ENCODE measurements around the gene WNT6.

WNT6 gene

DNA sequence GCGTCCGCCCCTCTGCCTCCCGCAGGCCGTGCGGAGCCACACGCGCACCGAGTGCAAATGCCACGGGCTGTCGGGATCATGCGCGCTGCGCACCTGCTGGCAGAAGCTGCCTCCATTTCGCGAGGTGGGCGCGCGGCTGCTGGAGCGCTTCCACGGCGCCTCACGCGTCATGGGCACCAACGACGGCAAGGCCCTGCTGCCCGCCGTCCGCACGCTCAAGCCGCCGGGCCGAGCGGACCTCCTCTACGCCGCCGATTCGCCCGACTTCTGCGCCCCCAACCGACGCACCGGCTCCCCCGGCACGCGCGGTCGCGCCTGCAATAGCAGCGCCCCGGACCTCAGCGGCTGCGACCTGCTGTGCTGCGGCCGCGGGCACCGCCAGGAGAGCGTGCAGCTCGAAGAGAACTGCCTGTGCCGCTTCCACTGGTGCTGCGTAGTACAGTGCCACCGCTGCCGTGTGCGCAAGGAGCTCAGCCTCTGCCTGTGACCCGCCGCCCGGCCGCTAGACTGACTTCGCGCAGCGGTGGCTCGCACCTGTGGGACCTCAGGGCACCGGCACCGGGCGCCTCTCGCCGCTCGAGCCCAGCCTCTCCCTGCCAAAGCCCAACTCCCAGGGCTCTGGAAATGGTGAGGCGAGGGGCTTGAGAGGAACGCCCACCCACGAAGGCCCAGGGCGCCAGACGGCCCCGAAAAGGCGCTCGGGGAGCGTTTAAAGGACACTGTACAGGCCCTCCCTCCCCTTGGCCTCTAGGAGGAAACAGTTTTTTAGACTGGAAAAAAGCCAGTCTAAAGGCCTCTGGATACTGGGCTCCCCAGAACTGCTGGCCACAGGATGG, 14.0 kb downstream of the WNT6 start:
- Mint-ChIP-seq H3K27ac (no peak overlapping the region), H3K4me3 (no peak overlapping the region), H3K9me3 (no peaks in the 10 kb centered on the region), H3K27me3 (ENCODE audit: low read depth) (peaks cover 81% of the 10 kb centered on the region), H3K4me1 (ENCODE audit: low read depth) (peaks cover 7% of the 10 kb centered on the region), H3K36me3 (ENCODE audit: low read depth) (no peaks in the 10 kb centered on the region)

DNA sequence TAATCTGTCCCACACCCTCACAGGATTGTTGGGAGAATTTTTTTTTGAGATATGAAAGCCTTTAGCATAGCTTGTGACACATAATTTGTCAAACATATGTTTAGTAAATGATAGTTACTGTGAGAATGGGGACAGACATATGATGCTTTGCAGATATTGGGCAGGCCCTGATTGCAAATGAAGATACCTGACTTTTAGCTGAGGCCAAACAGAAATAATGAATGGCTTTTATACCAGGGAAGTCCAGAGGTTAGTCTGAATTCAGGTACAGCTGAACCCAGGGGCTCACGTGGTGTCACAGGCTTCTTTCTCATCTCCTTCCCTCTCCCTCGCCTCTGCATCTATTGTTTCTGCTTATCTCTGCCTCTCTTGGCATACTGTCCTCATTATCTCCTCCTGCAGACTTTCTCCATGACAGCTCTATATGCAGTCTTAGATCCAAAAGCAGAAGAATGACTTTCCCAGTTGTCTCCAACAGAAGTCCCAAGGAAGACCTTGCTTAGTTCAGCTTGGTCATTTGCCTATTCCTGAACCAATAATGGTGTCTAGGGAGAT, 16.2 kb downstream of the WNT6 start:
- Mint-ChIP-seq H3K27ac (no peak overlapping the region), H3K36me3 (ENCODE audit: low read depth) (no peaks in the 10 kb centered on the region), H3K27me3 (ENCODE audit: low read depth) (peaks cover 75% of the 10 kb centered on the region), H3K4me3 (no peak overlapping the region), H3K9me3 (no peaks in the 10 kb centered on the region), H3K4me1 (ENCODE audit: low read depth) (peaks cover 17% of the 10 kb centered on the region)

DNA sequence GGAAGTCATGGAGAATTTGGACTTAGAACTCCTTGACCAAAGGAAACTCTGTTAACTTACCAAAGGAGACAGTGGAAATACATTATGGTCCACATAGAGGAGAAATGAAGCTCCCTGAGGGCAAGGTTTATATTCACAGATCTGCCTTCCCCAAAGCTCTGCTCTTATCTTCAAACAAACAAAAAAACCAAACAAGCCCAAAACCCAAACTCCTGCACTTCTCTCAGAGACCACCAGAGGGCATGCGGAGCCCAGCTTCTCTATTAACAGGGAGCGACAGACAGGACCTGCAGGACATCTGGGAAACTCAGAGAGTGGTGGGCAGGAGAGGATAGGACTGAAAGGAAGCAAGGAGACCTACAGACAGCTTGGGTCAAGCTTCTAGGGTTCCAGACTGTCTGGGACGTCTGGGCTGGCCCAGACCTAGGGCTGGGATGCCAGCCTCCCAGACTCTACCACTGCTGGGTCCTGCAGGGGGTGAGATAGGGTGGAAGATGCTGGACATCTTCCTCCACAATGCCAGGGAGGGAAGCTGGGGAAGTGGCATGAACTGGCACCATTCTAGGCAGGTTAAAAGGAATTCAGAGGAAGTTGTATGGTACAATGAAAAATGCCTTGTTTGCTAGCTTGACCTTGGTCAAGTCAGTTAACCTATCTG, 17.1 kb downstream of the WNT6 start:
- H3K36me3 Mint-ChIP-seq (ENCODE audit: low read depth): no peaks in the 10 kb centered on the region
- H3K27me3 Mint-ChIP-seq (ENCODE audit: low read depth): peaks cover 80% of the 10 kb centered on the region
- no peak overlapping the region for H3K4me3 Mint-ChIP-seq
- no peaks in the 10 kb centered on the region for H3K9me3 Mint-ChIP-seq
- H3K27ac Mint-ChIP-seq: no peak overlapping the region
- H3K4me1 Mint-ChIP-seq (ENCODE audit: low read depth): peaks cover 18% of the 10 kb centered on the region

DNA sequence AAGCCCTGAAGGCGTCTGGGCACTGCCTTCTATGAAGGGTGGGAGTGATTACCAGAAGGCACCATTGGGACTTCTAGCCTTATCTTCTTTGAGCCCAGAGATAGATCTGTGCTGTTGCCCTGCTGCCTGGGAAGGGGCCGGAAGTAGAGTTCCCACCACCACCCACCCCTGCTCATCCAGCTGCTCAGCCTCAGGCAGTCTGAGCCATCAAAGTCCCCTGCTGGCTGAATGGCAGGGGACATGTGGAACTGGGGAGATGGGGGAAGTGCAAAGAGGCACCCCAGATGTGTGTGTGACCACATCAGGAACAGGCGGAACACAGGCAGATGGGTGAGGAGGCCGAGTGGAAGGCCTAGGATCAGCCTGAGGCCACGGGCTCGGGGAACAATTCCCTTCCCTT, 17.7 kb downstream of the WNT6 start:
- Mint-ChIP-seq H3K27ac (no peak overlapping the region), H3K36me3 (ENCODE audit: low read depth) (no peaks in the 10 kb centered on the region), H3K4me3 (no peak overlapping the region), H3K4me1 (ENCODE audit: low read depth) (peaks cover 14% of the 10 kb centered on the region), H3K9me3 (no peaks in the 10 kb centered on the region), H3K27me3 (ENCODE audit: low read depth) (peaks cover 80% of the 10 kb centered on the region)

DNA sequence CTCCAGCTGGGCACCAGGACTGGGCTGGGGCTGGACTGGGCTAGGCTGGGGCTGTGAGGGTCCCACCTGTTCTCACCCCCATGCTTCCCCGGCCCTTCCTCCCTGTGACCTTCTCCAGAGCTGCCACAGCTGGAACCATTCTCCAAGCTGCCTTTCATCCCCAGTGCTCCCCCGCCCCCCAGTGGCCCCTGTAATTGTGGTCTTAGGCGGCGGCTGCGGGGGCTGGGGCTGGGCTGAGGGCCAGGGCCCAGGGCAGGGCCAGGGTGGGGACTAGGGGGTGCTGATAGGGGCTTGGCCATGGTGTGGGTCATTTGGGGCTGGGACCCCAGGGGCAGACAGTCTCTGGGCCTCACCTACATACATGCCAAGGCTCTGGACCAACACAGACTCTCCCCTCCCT, 18.3 kb downstream of the WNT6 start:
- H3K4me3 Mint-ChIP-seq: no peak overlapping the region
- no peaks in the 10 kb centered on the region for H3K36me3 Mint-ChIP-seq (ENCODE audit: low read depth)
- H3K9me3 Mint-ChIP-seq: no peaks in the 10 kb centered on the region
- H3K27me3 Mint-ChIP-seq (ENCODE audit: low read depth): peaks cover 80% of the 10 kb centered on the region
- no peak overlapping the region for H3K27ac Mint-ChIP-seq
- H3K4me1 Mint-ChIP-seq (ENCODE audit: low read depth): peaks cover 14% of the 10 kb centered on the region

DNA sequence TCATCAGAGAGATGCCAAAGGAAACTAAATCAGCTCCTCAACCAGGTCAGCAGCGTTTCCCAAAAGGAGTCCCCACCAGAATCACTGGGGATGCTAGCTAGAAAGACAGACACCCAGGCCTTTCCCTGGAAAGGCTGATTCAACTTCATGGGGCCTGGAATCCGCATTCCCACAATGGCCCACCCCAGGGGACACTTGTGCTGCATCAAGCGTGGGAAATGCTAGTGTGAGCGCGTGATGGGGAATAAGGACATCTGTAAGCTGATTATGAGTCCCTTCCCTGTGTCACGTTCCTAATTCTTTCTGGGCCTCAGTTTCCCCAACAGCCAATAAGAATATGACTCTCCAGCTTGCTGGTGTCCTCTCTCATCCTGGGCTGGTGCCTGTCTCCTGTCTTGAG, 18.9 kb downstream of the WNT6 start:
- Mint-ChIP-seq H3K27ac (no peak overlapping the region), H3K27me3 (ENCODE audit: low read depth) (peaks cover 80% of the 10 kb centered on the region), H3K4me3 (no peak overlapping the region), H3K4me1 (ENCODE audit: low read depth) (peaks cover 12% of the 10 kb centered on the region), H3K9me3 (no peaks in the 10 kb centered on the region), H3K36me3 (ENCODE audit: low read depth) (no peaks in the 10 kb centered on the region)

DNA sequence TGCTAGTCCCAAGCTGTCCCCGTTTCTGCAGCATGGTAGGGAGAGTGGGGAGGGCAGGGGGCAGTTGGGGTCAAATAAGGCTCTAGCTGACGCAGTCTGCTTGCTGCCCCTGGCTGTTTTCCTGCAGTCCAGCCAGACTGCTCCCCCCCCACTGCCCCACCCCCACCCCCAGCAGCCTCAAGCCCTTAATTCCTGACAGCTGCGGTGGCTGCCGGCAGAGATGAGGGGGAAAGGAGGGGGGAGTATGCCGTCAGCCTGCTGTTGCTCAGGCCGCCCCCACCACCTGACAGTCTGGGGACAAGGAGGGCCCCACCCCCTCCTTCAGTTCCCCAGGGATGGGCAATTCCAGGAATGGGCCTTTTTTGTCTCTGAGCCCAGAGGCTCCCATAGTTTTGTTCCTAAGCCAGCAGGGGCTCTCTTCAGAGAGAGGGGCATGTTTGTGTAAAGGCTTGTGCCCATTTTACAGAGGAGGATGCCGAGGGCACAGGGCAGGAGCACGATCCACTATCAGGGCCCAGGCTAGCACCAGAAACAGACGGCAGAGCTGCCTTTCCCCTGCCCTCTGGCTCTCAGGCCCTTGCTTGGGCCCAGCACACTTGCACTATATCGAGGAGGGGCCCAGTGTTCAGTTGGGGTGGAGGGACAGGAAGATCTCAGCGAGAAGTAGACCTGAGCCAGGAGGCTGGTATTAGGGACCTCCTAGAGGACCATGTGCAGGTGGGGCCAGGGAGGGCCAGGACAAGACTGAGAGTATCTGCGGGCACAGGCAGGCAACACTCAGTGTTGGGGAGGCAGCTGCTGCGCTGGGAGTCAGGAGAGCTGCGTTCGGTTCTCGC, 19.5 kb downstream of the WNT6 start:
- H3K36me3 Mint-ChIP-seq (ENCODE audit: low read depth): no peaks in the 10 kb centered on the region
- H3K27me3 Mint-ChIP-seq (ENCODE audit: low read depth): peaks cover 80% of the 10 kb centered on the region
- no peak overlapping the region for H3K4me3 Mint-ChIP-seq
- no peak overlapping the region for H3K27ac Mint-ChIP-seq
- no peaks in the 10 kb centered on the region for H3K9me3 Mint-ChIP-seq
- peaks cover 12% of the 10 kb centered on the region for H3K4me1 Mint-ChIP-seq (ENCODE audit: low read depth)

DNA sequence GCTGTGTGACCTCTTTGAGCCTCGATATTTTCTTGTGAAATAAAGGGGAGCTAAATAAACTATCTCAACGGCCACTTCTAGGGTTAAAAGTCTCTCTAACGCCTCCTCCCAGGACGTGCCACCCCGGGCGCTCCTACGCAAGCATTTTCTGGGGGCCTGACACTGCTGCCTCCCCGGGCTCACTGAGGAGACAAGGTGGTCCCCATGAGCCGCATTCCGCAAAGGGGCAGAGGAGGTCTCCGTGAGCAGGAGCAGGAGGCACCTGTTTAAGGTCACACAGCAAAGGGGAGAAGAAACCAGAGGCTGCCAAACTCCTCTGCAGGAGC, 20.1 kb downstream of the WNT6 start:
- peaks cover 12% of the 10 kb centered on the region for H3K4me1 Mint-ChIP-seq (ENCODE audit: low read depth)
- H3K9me3 Mint-ChIP-seq: no peaks in the 10 kb centered on the region
- no peak overlapping the region for H3K27ac Mint-ChIP-seq
- H3K4me3 Mint-ChIP-seq: no peak overlapping the region
- peaks cover 80% of the 10 kb centered on the region for H3K27me3 Mint-ChIP-seq (ENCODE audit: low read depth)
- peaks cover 4% of the 10 kb centered on the region for H3K36me3 Mint-ChIP-seq (ENCODE audit: low read depth)

DNA sequence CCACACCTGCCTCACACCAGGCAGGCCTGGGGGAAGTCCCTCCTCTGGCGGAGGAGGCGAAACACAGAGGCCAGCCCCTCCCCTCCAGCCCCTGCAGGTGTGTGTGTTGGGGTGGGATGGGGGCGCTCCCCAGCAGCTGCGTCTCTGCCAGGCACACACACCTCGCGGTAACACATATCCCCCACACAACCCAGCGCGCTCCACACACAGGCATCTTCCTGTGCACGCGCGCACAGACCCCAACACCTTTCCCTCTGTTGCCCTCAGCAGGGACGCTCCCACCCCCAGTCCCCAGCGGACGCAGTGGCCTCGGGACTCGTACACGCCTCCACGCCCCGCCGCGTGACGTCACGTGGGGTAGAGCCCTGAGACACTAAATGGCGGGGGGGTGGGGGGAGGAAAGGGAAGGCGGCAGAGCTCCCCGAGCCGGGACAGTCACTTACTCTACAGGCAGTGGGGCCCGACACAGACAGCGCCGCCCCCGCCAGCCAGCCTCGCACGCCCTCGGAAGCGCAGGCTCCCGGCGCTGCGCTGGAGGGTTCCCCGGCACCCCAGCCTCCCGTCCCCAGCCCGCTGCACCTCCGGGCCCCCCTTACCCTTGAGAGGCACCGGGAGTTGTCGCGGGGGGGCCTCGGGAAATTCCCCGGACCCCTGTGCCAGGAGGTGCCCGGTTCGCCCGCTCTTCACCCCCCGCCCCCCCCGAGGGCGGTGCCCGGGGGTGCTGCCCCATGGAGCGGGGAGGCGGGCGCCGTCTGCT, 20.7 kb downstream of the WNT6 start, which contains the start of gene WNT10A:
Gene WNT10A (plus strand): TSS at position 751 of the 757 bp plus-strand sequence. CDS start 144 bp downstream, outside the sequence.
- Mint-ChIP-seq H3K27ac (peak within 1 kb of the TSS; percentile 41), H3K9me3 (no peaks in the 10 kb centered on the region), H3K27me3 (ENCODE audit: low read depth) (peaks cover 82% of the 10 kb centered on the region), H3K4me3 (peak within 1 kb of the TSS; percentile 49), H3K4me1 (ENCODE audit: low read depth) (peaks cover 12% of the 10 kb centered on the region), H3K36me3 (ENCODE audit: low read depth) (peaks cover 5% of the 10 kb centered on the region)

DNA sequence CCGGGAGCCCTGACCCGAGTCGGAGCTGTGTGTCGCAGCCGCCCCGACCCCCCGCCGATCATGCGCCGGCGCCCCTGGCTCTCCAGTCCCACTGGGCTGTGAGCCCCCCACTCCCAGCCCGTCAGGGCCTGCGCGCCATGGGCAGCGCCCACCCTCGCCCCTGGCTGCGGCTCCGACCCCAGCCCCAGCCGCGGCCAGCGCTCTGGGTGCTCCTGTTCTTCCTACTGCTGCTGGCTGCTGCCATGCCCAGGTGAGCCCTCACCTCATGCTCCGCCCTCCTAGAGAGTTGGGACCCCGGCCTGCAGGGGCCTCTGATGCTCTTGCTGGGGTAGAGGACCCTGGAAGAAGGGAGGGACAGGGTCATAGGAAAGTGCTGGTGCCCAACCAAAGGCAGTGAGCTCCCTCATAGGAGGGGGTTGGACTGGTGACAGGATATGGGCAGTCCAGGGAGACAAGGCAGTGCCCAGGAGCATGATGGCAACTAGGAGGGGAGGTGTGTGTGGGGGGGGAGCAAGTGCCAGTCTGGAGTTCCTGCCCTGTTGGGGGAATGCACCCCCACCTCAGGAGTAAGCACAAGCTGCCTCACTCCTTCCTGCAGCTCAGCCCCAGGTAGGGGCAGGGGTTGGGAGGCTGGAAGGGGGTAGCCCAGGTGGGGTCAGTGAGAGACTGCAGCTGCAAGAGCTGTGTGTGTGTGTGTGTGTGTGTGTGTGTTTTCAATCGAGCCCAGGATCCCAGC, 21.4 kb downstream of the WNT6 start:
- peaks cover 82% of the 10 kb centered on the region for H3K27me3 Mint-ChIP-seq (ENCODE audit: low read depth)
- peaks cover 5% of the 10 kb centered on the region for H3K36me3 Mint-ChIP-seq (ENCODE audit: low read depth)
- H3K9me3 Mint-ChIP-seq: no peaks in the 10 kb centered on the region
- H3K4me1 Mint-ChIP-seq (ENCODE audit: low read depth): peaks cover 12% of the 10 kb centered on the region
- H3K4me3 Mint-ChIP-seq: no peak overlapping the region
- no peak overlapping the region for H3K27ac Mint-ChIP-seq

DNA sequence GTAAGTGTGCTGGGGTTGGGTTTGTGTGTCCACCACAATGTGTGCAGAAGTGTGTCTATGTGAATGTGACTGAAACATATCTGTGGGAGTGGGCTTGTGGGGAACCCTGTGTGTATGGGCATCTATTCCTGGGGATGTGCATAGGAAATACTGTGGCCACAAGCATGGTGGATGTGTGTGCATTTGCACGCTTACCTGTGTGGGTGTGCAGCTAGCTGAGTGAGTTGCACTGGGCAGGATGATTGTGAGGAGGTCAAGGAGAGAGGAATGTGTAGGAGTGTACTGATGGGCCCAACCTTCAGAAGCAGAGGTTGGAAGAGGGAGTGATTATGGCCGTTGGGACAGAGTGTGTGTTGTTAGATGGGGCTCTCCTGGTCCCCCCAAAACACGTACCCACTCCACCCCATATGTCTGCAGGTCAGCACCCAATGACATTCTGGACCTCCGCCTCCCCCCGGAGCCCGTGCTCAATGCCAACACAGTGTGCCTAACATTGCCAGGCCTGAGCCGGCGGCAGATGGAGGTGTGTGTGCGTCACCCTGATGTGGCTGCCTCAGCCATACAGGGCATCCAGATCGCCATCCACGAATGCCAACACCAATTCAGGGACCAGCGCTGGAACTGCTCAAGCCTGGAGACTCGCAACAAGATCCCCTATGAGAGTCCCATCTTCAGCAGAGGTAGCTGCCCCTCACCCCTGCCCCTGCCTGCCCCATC, 22.3 kb downstream of the WNT6 start:
- H3K9me3 Mint-ChIP-seq: no peaks in the 10 kb centered on the region
- H3K4me1 Mint-ChIP-seq (ENCODE audit: low read depth): peaks cover 12% of the 10 kb centered on the region
- H3K27ac Mint-ChIP-seq: peak overlapping the region; percentile 41
- H3K36me3 Mint-ChIP-seq (ENCODE audit: low read depth): peaks cover 5% of the 10 kb centered on the region
- peaks cover 80% of the 10 kb centered on the region for H3K27me3 Mint-ChIP-seq (ENCODE audit: low read depth)
- H3K4me3 Mint-ChIP-seq: no peak overlapping the region

DNA sequence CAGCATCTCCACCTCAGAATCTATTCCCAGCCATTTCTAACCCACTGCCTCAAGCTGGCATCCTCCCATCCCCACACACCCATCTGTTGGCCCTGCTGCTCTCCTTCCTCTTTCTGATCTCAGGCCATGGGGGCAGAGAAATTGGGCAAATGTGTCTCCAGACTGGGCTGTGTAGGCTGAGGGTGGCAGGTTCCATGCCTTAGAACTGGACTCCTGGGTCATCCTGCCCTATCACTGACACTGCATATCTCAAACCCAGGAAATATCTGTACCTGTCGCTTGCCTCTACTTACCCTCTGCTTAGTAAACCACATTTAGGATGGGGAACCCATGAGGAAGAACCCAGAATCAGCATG, 22.8 kb downstream of the WNT6 start:
- H3K27me3 Mint-ChIP-seq (ENCODE audit: low read depth): peaks cover 80% of the 10 kb centered on the region
- H3K36me3 Mint-ChIP-seq (ENCODE audit: low read depth): peaks cover 5% of the 10 kb centered on the region
- no peaks in the 10 kb centered on the region for H3K9me3 Mint-ChIP-seq
- H3K27ac Mint-ChIP-seq: no peak overlapping the region
- H3K4me1 Mint-ChIP-seq (ENCODE audit: low read depth): peaks cover 12% of the 10 kb centered on the region
- H3K4me3 Mint-ChIP-seq: no peak overlapping the region

DNA sequence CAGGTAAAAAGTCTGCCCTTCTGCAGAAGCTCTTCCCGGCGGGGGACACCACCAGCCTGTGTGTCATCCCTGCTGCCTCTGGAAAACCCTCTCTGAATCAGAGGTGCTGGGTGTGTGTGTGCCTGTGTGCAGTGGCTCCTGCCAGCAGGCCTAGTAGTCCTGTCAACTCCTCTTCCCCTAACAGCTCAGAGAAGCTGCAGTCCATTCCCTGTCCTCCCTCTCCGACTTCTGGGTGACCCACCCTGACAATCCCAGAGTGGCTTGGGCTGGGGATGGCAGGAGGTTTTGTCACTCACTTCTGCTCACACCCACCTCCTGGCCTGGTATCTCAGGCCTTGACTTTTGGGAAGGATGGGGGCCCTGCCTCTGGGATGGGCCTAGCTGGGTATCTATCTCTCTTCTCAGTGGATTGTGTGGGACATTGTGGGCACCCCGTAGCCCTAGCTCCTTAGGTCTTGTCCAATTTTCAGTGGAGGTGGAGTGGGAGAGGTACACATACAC, 23.3 kb downstream of the WNT6 start:
- Mint-ChIP-seq H3K27me3 (ENCODE audit: low read depth) (peaks cover 83% of the 10 kb centered on the region), H3K36me3 (ENCODE audit: low read depth) (peaks cover 5% of the 10 kb centered on the region), H3K4me1 (ENCODE audit: low read depth) (peaks cover 12% of the 10 kb centered on the region), H3K9me3 (no peaks in the 10 kb centered on the region), H3K4me3 (no peak overlapping the region), H3K27ac (no peak overlapping the region)

Measured in T-helper 1 cell treated with Interleukin-12 subunit alpha and Interleukin-12 subunit beta and Interleukin-4 antibody, amounts not matched to agents 30 μg/mL and 1 μg/mL, for 36 hours (primary cell).